Measurements from ENCODE around the gene FBRSL1. TPM values are rescaled to one million over a fixed set of nuclear protein-coding genes. Genes with fewer than 3 reads are reported as not detected.

The FBRSL1 gene
- total RNA-seq, 2 donors from 2014 or later, result 20.2 to 22.5 TPM

- Histone ChIP-seq H3K27me3 (replicated peaks; ENCODE audit: insufficient read depth) (no peaks in the 10 kb centered on the region), H3K4me3 (no peak overlapping the region), H3K36me3 (peaks cover 3% of the 10 kb centered on the region), H3K27ac (no peak overlapping the region), H3K9me3 (no peaks in the 10 kb centered on the region), H3K4me1 (ENCODE audit: control insufficient read depth in 1 of 2, low read depth in 2 of 2) (no peaks in the 10 kb centered on the region)
- ATAC-seq (ENCODE audit: insufficient number of reproducible peaks, low FRiP score, low read depth) (no peak), DNase-seq (ENCODE audit: low spot score) (no peak)
- TF ChIP-seq CTCF (IDR thresholded peaks at IDR 0.05), result no peak
Observed at GRCh38 chr12:132550830-132551640, 61.1 kb downstream of the FBRSL1 start.

GRCh38 chr12:132551641-132552031 lies 61.7 kb downstream of the FBRSL1 start:
- no peak for TF ChIP-seq CTCF (IDR thresholded peaks at IDR 0.05)
- H3K9me3 ChIP-seq, result no peaks in the 10 kb centered on the region
- no peaks in the 10 kb centered on the region for H3K4me1 ChIP-seq (ENCODE audit: control insufficient read depth in 1 of 2, low read depth in 2 of 2)
- DNase-seq (ENCODE audit: low spot score) (no peak), ATAC-seq (ENCODE audit: insufficient number of reproducible peaks, low FRiP score, low read depth) (no peak)
- H3K4me3 ChIP-seq, result no peak overlapping the region
- H3K27me3 ChIP-seq (replicated peaks; ENCODE audit: insufficient read depth), result no peaks in the 10 kb centered on the region
- no peak overlapping the region for H3K27ac ChIP-seq
- H3K36me3 ChIP-seq, result peaks cover 3% of the 10 kb centered on the region

- TF ChIP-seq CTCF (IDR thresholded peaks at IDR 0.05), result no peak
- Histone ChIP-seq H3K36me3 (no peaks in the 10 kb centered on the region), H3K4me1 (ENCODE audit: control insufficient read depth in 1 of 2, low read depth in 2 of 2) (peaks cover 3 to 11% of the 10 kb centered on the region in 2 donors), H3K9me3 (no peaks in the 10 kb centered on the region), H3K27me3 (replicated peaks; ENCODE audit: insufficient read depth) (no peaks in the 10 kb centered on the region), H3K27ac (no peak overlapping the region), H3K4me3 (no peak overlapping the region)
- no peak for ATAC-seq (ENCODE audit: insufficient number of reproducible peaks, low FRiP score, low read depth)
- DNase-seq (ENCODE audit: low spot score), result no peak
Observed at GRCh38 chr12:132554845-132555630, 65.1 kb downstream of the FBRSL1 start.

GRCh38 chr12:132555686-132556085 lies 65.7 kb downstream of the FBRSL1 start:
- peaks cover 3 to 17% of the 10 kb centered on the region in 2 donors for H3K4me1 ChIP-seq (ENCODE audit: control insufficient read depth in 1 of 2, low read depth in 2 of 2)

More at GRCh38 chr12:132555686-132556085, 65.7 kb downstream of the FBRSL1 start:
- no peaks in the 10 kb centered on the region for H3K9me3 ChIP-seq
- TF ChIP-seq CTCF (IDR thresholded peaks at IDR 0.05), result no peak
- H3K4me3 ChIP-seq, result no peak overlapping the region
- ATAC-seq (ENCODE audit: insufficient number of reproducible peaks, low FRiP score, low read depth) (no peak), DNase-seq (ENCODE audit: low spot score) (no peak)
- H3K36me3 ChIP-seq, result no peaks in the 10 kb centered on the region
- H3K27me3 ChIP-seq (replicated peaks; ENCODE audit: insufficient read depth), result no peaks in the 10 kb centered on the region
- no peak overlapping the region for H3K27ac ChIP-seq
